Neural cell (in vitro differentiated cells): ENCODE measurements around the gene FGF10. TPM values are rescaled to one million over a fixed set of nuclear protein-coding genes. Genes with fewer than 3 reads are reported as not detected.

Experiments
- H2AFZ ChIP-seq: fragments of 200-600, 300-800 bp; sonication (generic), shearing (Covaris generic); 2 replicates; pipeline ENCODE4 v1.6.0; 2014; ENCODE audit warnings: low read depth, mild to moderate bottlenecking, antibody characterized with exemption, low read length, moderate library complexity
- H3F3A ChIP-seq: fragments of 200-600 bp; shearing (Covaris generic); 2 replicates; pipeline ENCODE4 v1.6.1; 2016; ENCODE audit warnings: mild to moderate bottlenecking, moderate library complexity, mixed read lengths, antibody characterized with exemption, low read length; ENCODE audit not compliant: insufficient read depth, poor library complexity, severe bottlenecking
- H3K27ac ChIP-seq: fragments of 200-600, 300-800 bp; sonication (generic), shearing (Covaris generic); 2 replicates; pipeline ENCODE4 v1.5.1; 2014; ENCODE audit warnings: mild to moderate bottlenecking, low read length, moderate library complexity
- H3K27me3 ChIP-seq: fragments of 300-800, 200-600 bp; sonication (generic), shearing (Covaris generic); 2 replicates; pipeline ENCODE4 v1.6.0; 2014; ENCODE audit warnings: mild to moderate bottlenecking, low read depth, low read length, moderate library complexity; ENCODE audit not compliant: insufficient read depth
- H3K36me3 ChIP-seq: fragments of 300-800, 200-600 bp; sonication (generic), shearing (Covaris generic); 2 replicates; pipeline ENCODE4 v1.5.1; 2014; ENCODE audit warnings: mild to moderate bottlenecking, antibody characterized with exemption, low read length, moderate library complexity; ENCODE audit not compliant: insufficient read depth
- H3K4me2 ChIP-seq: fragments of 300-800, 200-600 bp; sonication (generic), shearing (Covaris generic); 2 replicates; pipeline ENCODE4 v1.6.0; 2014; ENCODE audit warnings: mild to moderate bottlenecking, low read length
- H3K4me3 ChIP-seq: fragments of 300-800, 200-600 bp; sonication (generic), shearing (Covaris generic); 2 replicates; pipeline ENCODE4 v1.5.1; 2014; ENCODE audit warnings: mild to moderate bottlenecking, low read length, moderate library complexity
- H3K79me2 ChIP-seq: fragments of 200-600 bp; shearing (Covaris generic); replicated peaks from 2 replicates; pipeline ENCODE4 v1.6.0; 2014; ENCODE audit warnings: mild to moderate bottlenecking, low read length, moderate library complexity; ENCODE audit not compliant: insufficient read depth
- H3K9ac ChIP-seq: fragments of 300-800, 200-600 bp; sonication (generic), shearing (Covaris generic); 2 replicates; pipeline ENCODE4 v1.6.1; 2016; ENCODE audit warnings: mild to moderate bottlenecking, low read length, mixed read lengths
- H3K9me2 ChIP-seq: fragments of 200-600 bp; shearing (Covaris generic); 2 replicates; pipeline ENCODE4 v1.6.1; 2016; ENCODE audit warnings: mild to moderate bottlenecking, low read length, mixed read lengths; ENCODE audit not compliant: insufficient read depth
- H3K9me3 ChIP-seq: fragments of 200-600, 300-800 bp; sonication (generic), shearing (Covaris generic); 2 replicates; pipeline ENCODE4 v1.6.1; 2016; ENCODE audit warnings: mild to moderate bottlenecking, mixed run types, low read length, moderate library complexity, mixed read lengths
- H4K20me1 ChIP-seq: fragments of 200-600 bp; shearing (Covaris generic); 2 replicates; pipeline ENCODE4 v1.6.1; 2016; ENCODE audit warnings: mild to moderate bottlenecking, mixed run types; ENCODE audit not compliant: insufficient read depth
- EP300 ChIP-seq: fragments of 450-650 bp; conservative IDR thresholded peaks from 2 replicates; pipeline ENCODE4 v1.6.1; 2014; ENCODE audit warnings: antibody characterized with exemption, mild to moderate bottlenecking, moderate library complexity; ENCODE audit not compliant: poor library complexity, severe bottlenecking
- EZH2 ChIP-seq: fragments of 200-600, 300-800 bp; shearing (Covaris generic), sonication (generic); IDR thresholded peaks from 2 replicates; pipeline ENCODE4 v1.6.1; 2014; ENCODE audit warnings: antibody characterized with exemption, low read length, borderline replicate concordance, mild to moderate bottlenecking; ENCODE audit not compliant: insufficient read depth, poor library complexity, severe bottlenecking
- MXI1 ChIP-seq: fragments of 450-650 bp; conservative IDR thresholded peaks from 2 replicates; pipeline ENCODE4 v1.6.1; 2014; ENCODE audit warnings: antibody characterized with exemption, mild to moderate bottlenecking; ENCODE audit not compliant: poor library complexity, severe bottlenecking
- POLR2AphosphoS5 ChIP-seq: IDR thresholded peaks from 2 replicates; pipeline ENCODE4 v1.6.1; 2012
- RAD21 ChIP-seq: fragments of 450-650 bp; conservative IDR thresholded peaks from 2 replicates; pipeline ENCODE4 v1.6.1; 2014; ENCODE audit warnings: antibody characterized with exemption, mild to moderate bottlenecking, moderate library complexity
- SMC3 ChIP-seq: fragments of 450-650 bp; conservative IDR thresholded peaks from 2 replicates; pipeline ENCODE4 v1.6.1; 2014; ENCODE audit warnings: antibody characterized with exemption, mild to moderate bottlenecking, moderate library complexity; ENCODE audit not compliant: poor library complexity
- TAF1 ChIP-seq: IDR thresholded peaks from 2 replicates; pipeline ENCODE4 v1.6.1; 2012; ENCODE audit warnings: low read depth
- polyA plus RNA-seq: library from polyadenylated mRNA; depleted of rRNA; stranded (reverse); fragments of >200 nt; gene quantifications from 2 replicates; pipeline ENCODE4 v1.2.3, GENCODE V29; 2014
- TF ChIP-seq, protein P1 (sequence below): fragments of 450-650 bp; IDR thresholded peaks from 2 replicates; pipeline ENCODE4 v1.5.1; 2014; ENCODE audit warnings: antibody characterized with exemption, mild to moderate bottlenecking, moderate library complexity; ENCODE audit not compliant: poor library complexity, severe bottlenecking
- TF ChIP-seq, protein P2 (sequence below): IDR thresholded peaks from 2 replicates; pipeline ENCODE4 v1.6.1; 2012; ENCODE audit warnings: borderline replicate concordance

Gene FGF10
- polyA plus RNA-seq, 1 donor from 2014 or later = not detected

DNA sequence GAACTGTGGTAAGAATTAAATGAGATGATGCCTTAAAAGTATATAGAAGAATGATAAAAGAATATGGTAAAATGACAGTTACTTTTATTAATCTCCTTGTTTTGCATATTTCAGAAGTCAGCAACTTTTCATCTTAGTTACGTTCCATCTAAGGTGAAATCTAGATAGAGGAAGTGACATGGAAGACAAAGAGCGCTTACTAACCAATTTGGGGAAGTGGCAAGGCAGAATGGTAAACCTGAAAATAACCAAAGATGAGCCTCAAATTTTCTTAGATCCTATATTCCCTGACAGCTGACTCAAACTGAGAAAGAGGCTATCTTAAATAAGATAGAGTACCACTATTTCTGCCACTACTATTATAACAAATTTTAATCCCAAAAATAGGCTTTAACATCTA, 52.5 kb downstream of the FGF10 start:
- H4K20me1 ChIP-seq = no peaks in the 10 kb centered on the region
- H3K9me2 ChIP-seq = no peaks in the 10 kb centered on the region
- no peaks in the 10 kb centered on the region for H3F3A ChIP-seq
- no peaks in the 10 kb centered on the region for H3K79me2 ChIP-seq
- no peaks in the 10 kb centered on the region for H3K27me3 ChIP-seq
- TF ChIP-seq POLR2AphosphoS5 = no peak
- TF ChIP-seq, protein P1, sequence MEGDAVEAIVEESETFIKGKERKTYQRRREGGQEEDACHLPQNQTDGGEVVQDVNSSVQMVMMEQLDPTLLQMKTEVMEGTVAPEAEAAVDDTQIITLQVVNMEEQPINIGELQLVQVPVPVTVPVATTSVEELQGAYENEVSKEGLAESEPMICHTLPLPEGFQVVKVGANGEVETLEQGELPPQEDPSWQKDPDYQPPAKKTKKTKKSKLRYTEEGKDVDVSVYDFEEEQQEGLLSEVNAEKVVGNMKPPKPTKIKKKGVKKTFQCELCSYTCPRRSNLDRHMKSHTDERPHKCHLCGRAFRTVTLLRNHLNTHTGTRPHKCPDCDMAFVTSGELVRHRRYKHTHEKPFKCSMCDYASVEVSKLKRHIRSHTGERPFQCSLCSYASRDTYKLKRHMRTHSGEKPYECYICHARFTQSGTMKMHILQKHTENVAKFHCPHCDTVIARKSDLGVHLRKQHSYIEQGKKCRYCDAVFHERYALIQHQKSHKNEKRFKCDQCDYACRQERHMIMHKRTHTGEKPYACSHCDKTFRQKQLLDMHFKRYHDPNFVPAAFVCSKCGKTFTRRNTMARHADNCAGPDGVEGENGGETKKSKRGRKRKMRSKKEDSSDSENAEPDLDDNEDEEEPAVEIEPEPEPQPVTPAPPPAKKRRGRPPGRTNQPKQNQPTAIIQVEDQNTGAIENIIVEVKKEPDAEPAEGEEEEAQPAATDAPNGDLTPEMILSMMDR = no peak
- no peak for TF ChIP-seq MXI1
- TF ChIP-seq SMC3 = no peak
- TF ChIP-seq, protein P2, sequence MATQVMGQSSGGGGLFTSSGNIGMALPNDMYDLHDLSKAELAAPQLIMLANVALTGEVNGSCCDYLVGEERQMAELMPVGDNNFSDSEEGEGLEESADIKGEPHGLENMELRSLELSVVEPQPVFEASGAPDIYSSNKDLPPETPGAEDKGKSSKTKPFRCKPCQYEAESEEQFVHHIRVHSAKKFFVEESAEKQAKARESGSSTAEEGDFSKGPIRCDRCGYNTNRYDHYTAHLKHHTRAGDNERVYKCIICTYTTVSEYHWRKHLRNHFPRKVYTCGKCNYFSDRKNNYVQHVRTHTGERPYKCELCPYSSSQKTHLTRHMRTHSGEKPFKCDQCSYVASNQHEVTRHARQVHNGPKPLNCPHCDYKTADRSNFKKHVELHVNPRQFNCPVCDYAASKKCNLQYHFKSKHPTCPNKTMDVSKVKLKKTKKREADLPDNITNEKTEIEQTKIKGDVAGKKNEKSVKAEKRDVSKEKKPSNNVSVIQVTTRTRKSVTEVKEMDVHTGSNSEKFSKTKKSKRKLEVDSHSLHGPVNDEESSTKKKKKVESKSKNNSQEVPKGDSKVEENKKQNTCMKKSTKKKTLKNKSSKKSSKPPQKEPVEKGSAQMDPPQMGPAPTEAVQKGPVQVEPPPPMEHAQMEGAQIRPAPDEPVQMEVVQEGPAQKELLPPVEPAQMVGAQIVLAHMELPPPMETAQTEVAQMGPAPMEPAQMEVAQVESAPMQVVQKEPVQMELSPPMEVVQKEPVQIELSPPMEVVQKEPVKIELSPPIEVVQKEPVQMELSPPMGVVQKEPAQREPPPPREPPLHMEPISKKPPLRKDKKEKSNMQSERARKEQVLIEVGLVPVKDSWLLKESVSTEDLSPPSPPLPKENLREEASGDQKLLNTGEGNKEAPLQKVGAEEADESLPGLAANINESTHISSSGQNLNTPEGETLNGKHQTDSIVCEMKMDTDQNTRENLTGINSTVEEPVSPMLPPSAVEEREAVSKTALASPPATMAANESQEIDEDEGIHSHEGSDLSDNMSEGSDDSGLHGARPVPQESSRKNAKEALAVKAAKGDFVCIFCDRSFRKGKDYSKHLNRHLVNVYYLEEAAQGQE = no peak
- TF ChIP-seq RAD21 = no peak
- TF ChIP-seq EZH2 = no peak
- no peak for TF ChIP-seq EP300
- TF ChIP-seq TAF1 = no peak
- no peak overlapping the region for H3K4me2 ChIP-seq
- no peak overlapping the region for H3K4me3 ChIP-seq
- no peak overlapping the region for H2AFZ ChIP-seq
- H3K9ac ChIP-seq = no peak overlapping the region
- H3K9me3 ChIP-seq = no peaks in the 10 kb centered on the region
- H3K27ac ChIP-seq = no peak overlapping the region
- no peaks in the 10 kb centered on the region for H3K36me3 ChIP-seq

DNA sequence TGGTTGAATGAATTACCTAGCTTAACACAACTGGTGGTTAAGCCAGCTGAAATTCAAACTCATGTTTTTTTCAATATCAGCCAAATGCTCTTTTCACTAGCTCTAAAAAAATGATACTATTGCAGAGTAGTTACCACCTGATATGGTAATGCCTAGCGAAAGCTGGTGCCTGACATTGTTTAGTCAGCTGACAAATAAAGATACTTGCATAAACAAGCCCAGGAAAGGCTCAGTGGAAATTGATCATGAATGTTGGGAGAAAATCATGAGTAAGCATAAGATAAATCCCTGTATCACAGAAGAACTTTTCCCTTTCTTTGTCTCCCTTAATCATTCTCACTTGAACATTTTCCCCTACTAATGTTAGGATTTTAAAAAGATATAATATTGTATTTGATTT, 54.6 kb downstream of the FGF10 start:
- H3F3A ChIP-seq = no peaks in the 10 kb centered on the region
- H3K27me3 ChIP-seq = no peaks in the 10 kb centered on the region
- H3K27ac ChIP-seq = no peak overlapping the region
- H2AFZ ChIP-seq = no peak overlapping the region
- no peak overlapping the region for H3K9ac ChIP-seq
- no peaks in the 10 kb centered on the region for H3K79me2 ChIP-seq
- H3K9me3 ChIP-seq = no peaks in the 10 kb centered on the region
- no peaks in the 10 kb centered on the region for H3K9me2 ChIP-seq
- no peak overlapping the region for H3K4me3 ChIP-seq
- no peaks in the 10 kb centered on the region for H3K36me3 ChIP-seq
- TF ChIP-seq SMC3 = no peak
- TF ChIP-seq, protein P1 = no peak
- TF ChIP-seq MXI1 = no peak
- no peak for TF ChIP-seq EP300
- TF ChIP-seq, protein P2 = no peak
- TF ChIP-seq POLR2AphosphoS5 = no peak
- TF ChIP-seq RAD21 = no peak
- no peak for TF ChIP-seq TAF1
- no peak for TF ChIP-seq EZH2
- no peak overlapping the region for H3K4me2 ChIP-seq
- H4K20me1 ChIP-seq = no peaks in the 10 kb centered on the region
